ENCODE measurements around the gene PHACTR1.

- no peak for TF ChIP-seq HOXA7 (CRISPR knock-in tag; IDR thresholded peaks at IDR 0.05)
- TF ChIP-seq CTCF (IDR thresholded peaks at IDR 0.05): no peak
Observed at GRCh38 chr6:13112921-13113320, 396.4 kb downstream of the PHACTR1 start.

All from A549 (cell line).